ENCODE data around the gene RAB5IF. TPM values are rescaled to one million over a fixed set of nuclear protein-coding genes. Genes with fewer than 3 reads are reported as not detected.
A peak's percentile ranks its signal among the peaks of the same experiment; 100 is the strongest.

Gene RAB5IF
- total and polyA plus RNA-seq, 2 of the 13 experiments (the other 11 are each of a cell fraction or from before 2014, with no cell fraction given): 261 to 305 TPM

DNA sequence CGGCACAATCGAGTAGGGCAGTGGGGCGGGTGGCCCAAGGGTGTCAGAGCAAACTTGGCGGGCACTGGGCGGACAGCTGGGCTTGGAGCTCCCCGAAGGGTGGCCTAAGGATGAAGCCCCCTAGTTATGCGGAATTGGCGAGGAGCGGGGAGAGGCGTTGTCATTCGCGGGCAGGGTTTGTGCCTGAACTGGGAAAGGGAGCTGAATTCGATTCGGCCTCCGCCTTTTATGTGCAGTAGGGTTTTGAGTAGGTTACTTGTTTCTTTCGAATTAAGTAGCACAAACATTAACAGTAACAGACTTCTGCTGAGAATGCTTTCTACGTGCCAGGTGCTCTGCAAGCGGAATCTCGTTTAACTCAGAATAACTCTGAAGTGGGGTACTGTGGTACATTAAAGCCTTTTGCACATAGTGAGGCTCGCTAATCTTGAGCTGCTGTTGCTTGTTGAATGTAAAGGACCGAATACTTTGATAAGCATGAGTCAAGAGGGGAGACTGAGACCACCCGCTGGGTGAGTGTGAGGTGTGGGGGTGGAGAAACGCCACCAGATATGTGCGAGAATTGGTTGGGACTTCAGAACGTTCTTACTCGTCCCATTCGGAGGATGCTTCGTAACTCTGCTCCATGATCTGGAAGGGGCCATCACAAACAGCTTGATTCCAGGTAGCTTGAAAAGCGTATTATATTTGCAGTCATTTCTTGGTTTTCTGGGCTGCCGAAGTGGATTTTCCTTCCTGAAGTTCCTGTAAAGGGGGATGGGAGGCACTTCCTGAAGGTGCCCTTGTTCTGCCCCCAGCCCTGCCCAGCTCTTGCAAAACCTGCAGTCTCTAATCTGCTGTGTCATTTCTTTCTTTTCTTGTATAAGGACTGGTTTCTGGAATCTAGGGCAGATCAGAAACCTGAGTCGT, 833 bp downstream of the RAB5IF start (continued):
- TF ChIP-seq AFF4 (CRISPR knock-in tag; IDR thresholded peaks at IDR 0.05) (0 out of 2 replicates have a peak, but pooled peaks have one; percentile 32), NR2F6 (IDR thresholded peaks at IDR 0.05) (0 out of 2 replicates have a peak, but pooled peaks have one; percentile 25), NR2F6 (CRISPR knock-in tag; IDR thresholded peaks at IDR 0.05) (no peak), ZNF3 (CRISPR knock-in tag; IDR thresholded peaks at IDR 0.05) (no peak), RBM39 (IDR thresholded peaks at IDR 0.05; ENCODE audit: low read depth, low read length, poor library complexity, severe bottlenecking) (no peak), U2AF2 (IDR thresholded peaks at IDR 0.05; ENCODE audit: low read depth, low read length) (no peak), ELF3 (CRISPR knock-in tag; IDR thresholded peaks at IDR 0.05) (peak; percentile 82; the same call in 1 of the 2 replicates), ZNF362 (CRISPR knock-in tag; IDR thresholded peaks at IDR 0.05; ENCODE audit: borderline replicate concordance) (no peak), NFE2 (CRISPR knock-in tag; IDR thresholded peaks at IDR 0.05) (peak; percentile 87), YEATS2 (CRISPR knock-in tag; IDR thresholded peaks at IDR 0.05; ENCODE audit: borderline replicate concordance) (peak; percentile 32; the same call in 1 of the 2 replicates), NFATC3 (CRISPR knock-in tag; IDR thresholded peaks at IDR 0.05) (0 out of 2 replicates have a peak, but pooled peaks have one; percentile 85), ZNF230 (CRISPR knock-in tag; IDR thresholded peaks at IDR 0.05) (0 out of 2 replicates have a peak, but pooled peaks have one; percentile 46), ZNF253 (CRISPR knock-in tag; IDR thresholded peaks at IDR 0.05; ENCODE audit: borderline replicate concordance) (no peak), ZNF660 (CRISPR knock-in tag; IDR thresholded peaks at IDR 0.05; ENCODE audit: borderline replicate concordance, low read depth) (no peak), ESRRA (CRISPR knock-in tag; IDR thresholded peaks at IDR 0.05; ENCODE audit: low read depth) (peak; percentile 54; the same call in 1 of the 2 replicates), ZNF10 (CRISPR knock-in tag; IDR thresholded peaks at IDR 0.05; ENCODE audit: borderline replicate concordance, low read depth) (no peak), ZNF431 (CRISPR knock-in tag; IDR thresholded peaks at IDR 0.05; ENCODE audit: borderline replicate concordance, low read depth) (no peak), HBP1 (CRISPR knock-in tag; IDR thresholded peaks at IDR 0.05; ENCODE audit: low read depth) (0 out of 2 replicates have a peak, but pooled peaks have one; percentile 31), RXRA (CRISPR knock-in tag; IDR thresholded peaks at IDR 0.05) (peak; percentile 69; the same call in 1 of the 2 replicates), NCOA2 (CRISPR knock-in tag; IDR thresholded peaks at IDR 0.05) (0 out of 2 replicates have a peak, but pooled peaks have one; percentile 13), CHD2 (IDR thresholded peaks at IDR 0.05; ENCODE audit: low read depth, low read length) (peak; percentile 23; the same call in 1 of the 2 replicates), GATAD2A (CRISPR knock-in tag; IDR thresholded peaks at IDR 0.05) (peak; percentile 58; the same call in 1 of the 2 replicates), ZNF414 (CRISPR knock-in tag; IDR thresholded peaks at IDR 0.05) (no peak)

All from HepG2 (cell line).